Erythroblast (primary cell): ENCODE data around the gene CENPX.

Experiments used
- GATA1 ChIP-seq: IDR thresholded peaks from 2 replicates; pipeline ENCODE4 v1.6.1; 2011; ENCODE audit warnings: low read depth, mild to moderate bottlenecking, control low read depth, low read length, moderate library complexity
- POLR2A ChIP-seq: IDR thresholded peaks from 2 replicates; pipeline ENCODE4 v1.6.1; 2011; ENCODE audit warnings: mild to moderate bottlenecking, low read length

GRCh38 chr17:82045936-82046484 is 23.3 kb upstream of the CENPX start:
- no peak for TF ChIP-seq POLR2A
- TF ChIP-seq GATA1 = no peak
